Activated T-cell treated with anti-CD3 and anti-CD28 coated beads, Interleukin-2, amount 50 U/mL, for 4 hours (primary cell): Measurements from ENCODE around the gene ZW10. TPM values are rescaled to one million over a fixed set of nuclear protein-coding genes. Genes with fewer than 3 reads are reported as not detected.

Experiments
- total RNA-seq, 3 donors: library from RNA; stranded (reverse); gene quantifications; one replicate each; pipeline ENCODE4 v1.2.1, GENCODE V29; 2021

Gene ZW10
- total RNA-seq, 3 donors from 2014 or later: 19.8 to 20.6 (median 20.1) TPM

Other genes starting within 250 kb of the ZW10 start
- under 1 TPM; 0.30 to 0.55 (median 0.30) TPM for gene TMPRSS5, start 67.4 kb downstream of the ZW10 start, total RNA-seq
- not detected for gene CLDN25, start 6.1 kb upstream of the ZW10 start, total RNA-seq
- 1 to 10 TPM; 3.7 to 4.8 (median 4.4) TPM for gene USP28, start 101.9 kb upstream of the ZW10 start, total RNA-seq
- not detected for gene HTR3B, start 131.1 kb upstream of the ZW10 start, total RNA-seq
- not detected for gene HTR3A, start 201.4 kb upstream of the ZW10 start, total RNA-seq